ENCODE measurements around the gene CDNF. TPM values are rescaled to one million over a fixed set of nuclear protein-coding genes. Genes with fewer than 3 reads are reported as not detected.

The CDNF gene
- total and polyA plus RNA-seq, 10 of the 15 experiments (the other 5 are each of a cell fraction or from before 2014, with no cell fraction given): 0.08 to 1.9 (median 0.77) TPM

DNA sequence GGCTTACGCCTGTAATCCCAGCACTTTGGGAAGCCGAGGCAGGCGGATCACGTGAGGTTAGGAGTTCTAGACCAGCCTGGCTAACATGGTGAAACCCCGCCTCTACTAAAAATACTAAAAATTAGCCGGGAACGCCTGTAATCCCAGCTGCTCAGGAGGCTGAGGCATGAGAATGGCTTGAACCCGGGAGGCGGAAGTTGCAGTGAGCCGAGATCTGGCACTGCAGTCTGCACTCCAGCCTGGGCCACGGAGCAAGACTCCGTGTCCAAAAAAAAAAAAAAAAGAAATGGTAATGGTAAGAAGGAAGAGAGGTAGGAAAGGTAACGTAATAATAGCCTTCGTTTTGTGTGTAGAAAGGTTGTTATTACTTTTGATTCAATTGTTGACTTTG, 1.5 kb upstream of the CDNF start:
- WGBS (ENCODE audit: insufficient coverage, insufficient replicate concordance, low lambda C conversion rate, missing lambda C conversion rate): 1% methylated on average over 12 of the region's 14 CpGs
- Histone ChIP-seq H3K79me2 (ENCODE audit: control insufficient read depth, insufficient read depth, low read length) (peaks cover 29% of the 10 kb centered on the region), H3K36me3 (ENCODE audit: control insufficient read depth in 2 of 2, insufficient read depth in 2 of 2, low read length in 1 of 2) (peaks cover 3 to 26% of the 10 kb centered on the region in 2 experiments), H3K27me3 (replicated peaks in 1 of 2; ENCODE audit: control insufficient read depth in 2 of 2, insufficient read depth in 2 of 2, low read length in 1 of 2) (no peaks in the 10 kb centered on the region), H3K9me3 (replicated peaks; ENCODE audit: control insufficient read depth, insufficient read depth, low read length) (no peaks in the 10 kb centered on the region), H4K20me1 (ENCODE audit: control insufficient read depth, insufficient read depth) (0 out of 2 replicates have a peak, but pooled peaks cover 3% of the 10 kb centered on the region), H3K9ac (ENCODE audit: control insufficient read depth, insufficient read depth, low read length) (peak overlapping the region; percentile 99), H3K4me1 (ENCODE audit: control insufficient read depth, insufficient read depth, low read length) (peaks cover 7% of the 10 kb centered on the region; the same call in 1 of the 2 replicates), H3K4me3 (peak overlapping the region; percentile 92), H3K4me2 (ENCODE audit: control insufficient read depth, insufficient read depth) (peak overlapping the region; percentile 79), H2AFZ (ENCODE audit: control insufficient read depth, low read depth, low read length) (no peak overlapping the region), H3K27ac (ENCODE audit: control insufficient read depth, insufficient read depth) (peak overlapping the region; percentile 96)
- no TSS peak for BruUV-seq (replicated peaks)
- ChIA-PET SMC1A (ENCODE audit: uncharacterized antibody, unreplicated experiment) (interaction anchor here (2.6 to 3.7 kb wide), 3 partner anchors 31 to 41 kb away, joined by 10 to 16 read pairs (median 14); no protein-coding TSS in a partner anchor), POLR2A (interaction anchor here (1.2 to 3.4 kb wide), 2 partner anchors 36 to 39 kb away, joined by 5 to 18 read pairs; partner anchors contain the start of gene SUV39H2), RAD21 (ENCODE audit: unreplicated experiment) (interaction anchor here (0.7 to 2.6 kb wide), 6 partner anchors 9 to 113 kb away, joined by 3 to 24 read pairs (median 10); partner anchors contain the start of gene SUV39H2), CTCF (interaction anchor here (0.7 to 3.9 kb wide), 3 partner anchors 12 to 302 kb away, joined by 3 to 16 read pairs (median 5); no protein-coding TSS in a partner anchor)
- intact Hi-C loops (cut with micrococcal nuclease; ENCODE audit: unreplicated experiment) (loop anchor here (5.0 kb wide), 4 partner anchors 38 to 342 kb away; partner anchors contain the start of genes DCLRE1C and SUV39H2), in situ Hi-C loops (cut with MboI) (no loop called here)
- DNase-seq (ENCODE audit: low read depth, low spot score) (no peak), ATAC-seq (no peak), FAIRE-seq (no peak)
- peak in 1 of 2 experiments; percentile 51; a peak in 1 of 4 replicates for TF ChIP-seq BHLHE40 (IDR thresholded peaks at IDR 0.05; ENCODE audit: borderline replicate concordance in 1 of 2, low read depth in 2 of 2, low read length in 1 of 2)
- TF ChIP-seq RB1 (IDR thresholded peaks at IDR 0.05; ENCODE audit: borderline replicate concordance): no peak
- TF ChIP-seq RAD51 (IDR thresholded peaks at IDR 0.05): peak; percentile 28; the same call in 1 of the 2 replicates

DNA sequence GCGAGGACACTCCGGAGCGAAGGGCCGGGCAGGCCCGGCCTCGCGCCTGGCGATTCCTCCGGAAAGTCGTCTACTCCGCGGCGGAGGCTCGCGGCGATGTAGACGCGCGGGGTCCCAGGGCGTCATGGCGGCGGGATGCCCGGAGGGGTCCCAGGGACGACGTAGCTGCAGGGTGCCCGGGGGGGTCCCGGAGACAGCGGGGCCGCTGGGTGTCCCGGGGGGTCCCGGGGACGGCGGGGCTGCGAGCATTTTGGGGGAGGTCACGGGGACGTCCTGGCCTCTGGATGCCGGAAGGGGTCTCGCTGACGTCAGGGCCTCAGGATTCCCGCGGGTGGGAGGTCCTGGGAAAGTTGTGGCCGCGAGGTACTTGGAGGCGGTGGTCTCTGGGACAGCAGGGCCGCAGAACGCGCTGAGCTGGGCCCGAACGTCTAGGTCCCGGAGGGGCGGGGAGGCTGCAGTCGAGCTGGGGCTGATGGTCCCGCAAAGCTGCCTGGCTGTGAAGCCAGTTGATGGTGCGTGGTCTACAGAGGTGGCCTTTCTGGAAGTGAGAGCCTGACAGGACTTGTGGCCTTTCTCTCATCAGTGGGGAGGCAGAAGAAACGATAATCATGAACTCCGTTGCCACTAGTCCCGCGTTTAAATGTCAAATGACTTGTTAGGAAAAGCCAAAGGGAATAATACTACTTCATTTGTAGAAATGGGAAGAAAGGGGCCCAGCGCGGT, 906 bp upstream of the CDNF start:
- no peak for FAIRE-seq

More for the DNA sequence above, 906 bp upstream of the CDNF start:
- peak; percentile 54 for ATAC-seq
- ChIA-PET CTCF (interaction anchor here (0.7 to 3.9 kb wide), 13 partner anchors 12 to 339 kb away, joined by 3 to 44 read pairs (median 13); partner anchors contain the start of gene SUV39H2), RAD21 (ENCODE audit: unreplicated experiment) (interaction anchor here (0.7 to 2.6 kb wide), 23 partner anchors 9 to 341 kb away, joined by 3 to 24 read pairs (median 5); partner anchors contain the start of genes DCLRE1C, MEIG1 and SUV39H2), POLR2A (interaction anchor here (0.8 to 3.4 kb wide), 12 partner anchors 19 to 301 kb away, joined by 3 to 18 read pairs (median 4); partner anchors contain the start of genes DCLRE1C, MEIG1 and SUV39H2), SMC1A (ENCODE audit: uncharacterized antibody, unreplicated experiment) (interaction anchor here (0.8 to 3.7 kb wide), 17 partner anchors 12 to 302 kb away, joined by 3 to 33 read pairs (median 7); partner anchors contain the start of genes DCLRE1C and SUV39H2)
- 1% methylated on average over 42 of the region's 60 CpGs for WGBS (ENCODE audit: insufficient coverage, insufficient replicate concordance, low lambda C conversion rate, missing lambda C conversion rate)
- Histone ChIP-seq H3K27me3 (replicated peaks in 1 of 2; ENCODE audit: control insufficient read depth in 2 of 2, insufficient read depth in 2 of 2, low read length in 1 of 2) (no peaks in the 10 kb centered on the region), H3K9me3 (replicated peaks; ENCODE audit: control insufficient read depth, insufficient read depth, low read length) (no peaks in the 10 kb centered on the region), H3K9ac (ENCODE audit: control insufficient read depth, insufficient read depth, low read length) (peak overlapping the region; percentile 99), H3K4me3 (peak overlapping the region; percentile 92), H3K79me2 (ENCODE audit: control insufficient read depth, insufficient read depth, low read length) (peaks cover 29% of the 10 kb centered on the region), H3K4me2 (ENCODE audit: control insufficient read depth, insufficient read depth) (peak overlapping the region; percentile 79), H3K36me3 (ENCODE audit: control insufficient read depth in 2 of 2, insufficient read depth in 2 of 2, low read length in 1 of 2) (peaks cover 3 to 20% of the 10 kb centered on the region in 2 experiments), H3K27ac (ENCODE audit: control insufficient read depth, insufficient read depth) (peak overlapping the region; percentile 96), H2AFZ (ENCODE audit: control insufficient read depth, low read depth, low read length) (peak overlapping the region; percentile 98), H3K4me1 (ENCODE audit: control insufficient read depth, insufficient read depth, low read length) (peaks cover 7% of the 10 kb centered on the region; the same call in 1 of the 2 replicates), H4K20me1 (ENCODE audit: control insufficient read depth, insufficient read depth) (no peaks in the 10 kb centered on the region)
- TF ChIP-seq MXI1 (IDR thresholded peaks at IDR 0.05; ENCODE audit: low read depth, low read length) (0 out of 2 replicates have a peak, but pooled peaks have one; percentile 22), CREM (IDR thresholded peaks at IDR 0.05; ENCODE audit: low read depth) (peak; percentile 9; the same call in 1 of the 2 replicates), CHD1 (IDR thresholded peaks at IDR 0.05; ENCODE audit: low read depth, low read length) (no peak), TCF7 (IDR thresholded peaks at IDR 0.05; ENCODE audit: borderline replicate concordance) (no peak), ZSCAN29 (IDR thresholded peaks at IDR 0.05) (0 out of 2 replicates have a peak, but pooled peaks have one; percentile 1)
- intact Hi-C loops (cut with micrococcal nuclease; ENCODE audit: unreplicated experiment): loop anchor here (5.0 kb wide), 4 partner anchors 39 to 341 kb away; partner anchors contain the start of genes DCLRE1C and SUV39H2
- BruUV-seq (replicated peaks): no TSS peak
- in situ Hi-C loops (cut with MboI): no loop called here
- no peak for DNase-seq (ENCODE audit: low read depth, low spot score)
